DOHH2 (cell line): ENCODE results near the gene SCUBE1.

Experiments used
- H3F3A ChIP-seq: fragments of 200-600 bp; sonication (generic), shearing (Covaris generic); 2 replicates; pipeline ENCODE4 v1.6.0; 2016; ENCODE audit warnings: antibody characterized with exemption, mild to moderate bottlenecking; ENCODE audit not compliant: control insufficient read depth, insufficient read depth
- H3K27ac ChIP-seq: fragments of 200-600 bp; sonication (generic); 2 replicates; pipeline ENCODE4 v1.5.1; 2014; ENCODE audit warnings: low read depth, mild to moderate bottlenecking, low read length, moderate library complexity
- H3K27me3 ChIP-seq: fragments of 200-600 bp; sonication (generic); 2 replicates; pipeline ENCODE4 v1.6.1; 2014; ENCODE audit warnings: mild to moderate bottlenecking, low read length, mixed read lengths; ENCODE audit not compliant: control insufficient read depth
- H3K36me3 ChIP-seq: fragments of 200-600 bp; sonication (generic); 2 replicates; pipeline ENCODE4 v1.6.1; 2014; ENCODE audit warnings: mild to moderate bottlenecking, low read length, moderate library complexity, mixed read lengths; ENCODE audit not compliant: control insufficient read depth
- H3K4me1 ChIP-seq: fragments of 200-600 bp; sonication (generic); 2 replicates; pipeline ENCODE4 v1.6.1; 2014; ENCODE audit warnings: mild to moderate bottlenecking, low read length, mixed read lengths; ENCODE audit not compliant: control insufficient read depth
- H3K4me2 ChIP-seq: fragments of 200-600 bp; sonication (generic); 2 replicates; pipeline ENCODE4 v1.6.0; 2014; ENCODE audit warnings: mild to moderate bottlenecking, low read length, moderate library complexity
- H3K4me3 ChIP-seq: fragments of 200-600 bp; sonication (generic); 2 replicates; pipeline ENCODE4 v1.5.1; 2014; ENCODE audit warnings: mild to moderate bottlenecking, low read length, mixed read lengths
- H3K79me2 ChIP-seq: fragments of 200-600 bp; sonication (generic); 2 replicates; pipeline ENCODE4 v1.6.1; 2014; ENCODE audit warnings: mild to moderate bottlenecking, low read length, mixed read lengths; ENCODE audit not compliant: control insufficient read depth
- H3K9me2 ChIP-seq: fragments of 200-600 bp; sonication (generic); replicated peaks from 2 replicates; pipeline ENCODE4 v1.6.1; 2014; ENCODE audit warnings: mild to moderate bottlenecking, low read length, mixed read lengths; ENCODE audit not compliant: control insufficient read depth
- H3K9me3 ChIP-seq: fragments of 200-600 bp; sonication (generic); 2 replicates; pipeline ENCODE4 v1.6.1; 2014; ENCODE audit warnings: antibody characterized with exemption, low read length, mixed read lengths; ENCODE audit not compliant: control insufficient read depth, insufficient read depth
- H4K20me1 ChIP-seq: fragments of 200-600 bp; sonication (generic); 2 replicates; pipeline ENCODE4 v1.6.0; 2014; ENCODE audit warnings: low read depth, mild to moderate bottlenecking, antibody characterized with exemption, low read length, moderate library complexity; ENCODE audit not compliant: control insufficient read depth, insufficient read depth
- EZH2phosphoT487 ChIP-seq: fragments of 200-600 bp; sonication (generic); IDR thresholded peaks from 2 replicates; pipeline ENCODE4 v1.6.1; 2017; ENCODE audit warnings: borderline replicate concordance, mild to moderate bottlenecking, antibody characterized with exemption, low read length, moderate library complexity, mixed read lengths
- TF ChIP-seq, protein P1 (sequence below): fragments of 200-600 bp; sonication (generic); IDR thresholded peaks from one replicate; pipeline ENCODE4 v1.5.1; 2014; ENCODE audit warnings: antibody characterized with exemption, mild to moderate bottlenecking, low read depth, low read length; ENCODE audit not compliant: poor library complexity, severe bottlenecking

SCUBE1 gene

DNA sequence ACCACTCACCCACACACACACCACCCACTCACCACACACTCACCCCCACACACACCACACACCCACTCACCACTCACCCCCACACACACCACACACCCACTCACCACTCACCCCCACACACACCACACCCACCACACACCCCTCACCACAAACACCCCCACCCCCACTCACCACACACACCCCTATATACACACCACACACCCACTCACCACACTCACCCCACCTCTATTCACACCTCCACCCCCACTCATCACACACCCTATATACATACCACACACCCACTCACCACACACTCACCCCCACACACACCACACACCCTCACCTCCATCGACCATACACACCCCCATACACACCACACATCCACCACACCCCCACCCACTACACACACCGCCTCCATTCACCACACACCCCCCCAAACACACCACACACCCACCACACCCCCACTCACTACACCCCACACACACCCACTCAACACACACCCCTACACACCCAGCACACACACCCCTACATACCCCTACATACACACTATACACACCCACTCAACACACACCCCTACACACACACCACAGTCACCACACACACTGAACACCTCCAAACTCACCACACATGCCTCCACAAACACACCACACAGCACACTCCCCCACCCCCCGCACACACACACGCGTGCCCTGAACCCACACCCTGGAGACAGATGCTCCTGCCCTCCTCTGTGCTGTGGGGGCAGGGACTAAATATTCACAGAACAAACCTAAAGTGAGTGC is 137.2 kb downstream of the SCUBE1 start:
- H3K9me2 ChIP-seq = no peaks in the 10 kb centered on the region
- H3K4me2 ChIP-seq = no peak overlapping the region
- H3K4me1 ChIP-seq = no peaks in the 10 kb centered on the region
- no peaks in the 10 kb centered on the region for H3K79me2 ChIP-seq
- no peaks in the 10 kb centered on the region for H3K27me3 ChIP-seq
- TF ChIP-seq, protein P1, sequence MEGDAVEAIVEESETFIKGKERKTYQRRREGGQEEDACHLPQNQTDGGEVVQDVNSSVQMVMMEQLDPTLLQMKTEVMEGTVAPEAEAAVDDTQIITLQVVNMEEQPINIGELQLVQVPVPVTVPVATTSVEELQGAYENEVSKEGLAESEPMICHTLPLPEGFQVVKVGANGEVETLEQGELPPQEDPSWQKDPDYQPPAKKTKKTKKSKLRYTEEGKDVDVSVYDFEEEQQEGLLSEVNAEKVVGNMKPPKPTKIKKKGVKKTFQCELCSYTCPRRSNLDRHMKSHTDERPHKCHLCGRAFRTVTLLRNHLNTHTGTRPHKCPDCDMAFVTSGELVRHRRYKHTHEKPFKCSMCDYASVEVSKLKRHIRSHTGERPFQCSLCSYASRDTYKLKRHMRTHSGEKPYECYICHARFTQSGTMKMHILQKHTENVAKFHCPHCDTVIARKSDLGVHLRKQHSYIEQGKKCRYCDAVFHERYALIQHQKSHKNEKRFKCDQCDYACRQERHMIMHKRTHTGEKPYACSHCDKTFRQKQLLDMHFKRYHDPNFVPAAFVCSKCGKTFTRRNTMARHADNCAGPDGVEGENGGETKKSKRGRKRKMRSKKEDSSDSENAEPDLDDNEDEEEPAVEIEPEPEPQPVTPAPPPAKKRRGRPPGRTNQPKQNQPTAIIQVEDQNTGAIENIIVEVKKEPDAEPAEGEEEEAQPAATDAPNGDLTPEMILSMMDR = no peak
- TF ChIP-seq EZH2phosphoT487 = no peak
- H3K9me3 ChIP-seq = no peaks in the 10 kb centered on the region
- H3K27ac ChIP-seq = no peak overlapping the region
- H4K20me1 ChIP-seq = no peaks in the 10 kb centered on the region
- no peak overlapping the region for H3K4me3 ChIP-seq
- H3F3A ChIP-seq = no peaks in the 10 kb centered on the region
- no peaks in the 10 kb centered on the region for H3K36me3 ChIP-seq

DNA sequence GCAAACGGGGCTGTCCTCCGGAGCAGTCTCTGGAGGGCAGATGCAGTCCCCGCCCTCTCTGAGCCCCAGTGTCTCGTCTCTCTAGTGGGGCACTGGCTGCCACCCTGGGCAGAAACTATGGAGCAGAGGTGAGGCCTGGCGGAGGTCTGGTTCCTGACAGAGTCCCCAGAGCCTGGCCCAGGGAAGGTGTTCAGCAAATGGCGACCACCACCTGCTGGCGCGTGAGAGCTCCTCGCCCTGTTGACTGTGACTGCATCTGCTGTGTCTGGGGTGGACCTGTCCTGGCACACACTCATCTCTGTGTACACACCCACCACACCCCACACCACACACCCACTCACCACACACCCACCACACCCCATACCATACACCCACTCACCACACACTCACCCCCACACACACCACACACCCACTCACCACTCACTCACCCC is 137.9 kb downstream of the SCUBE1 start:
- TF ChIP-seq, protein P1 = no peak
- TF ChIP-seq EZH2phosphoT487 = no peak
- Histone ChIP-seq H3K36me3 (no peaks in the 10 kb centered on the region), H3K9me2 (no peaks in the 10 kb centered on the region), H4K20me1 (no peaks in the 10 kb centered on the region), H3F3A (no peaks in the 10 kb centered on the region), H3K9me3 (no peaks in the 10 kb centered on the region), H3K4me2 (no peak overlapping the region), H3K27ac (no peak overlapping the region), H3K79me2 (no peaks in the 10 kb centered on the region), H3K4me1 (no peaks in the 10 kb centered on the region), H3K4me3 (no peak overlapping the region), H3K27me3 (no peaks in the 10 kb centered on the region)

DNA sequence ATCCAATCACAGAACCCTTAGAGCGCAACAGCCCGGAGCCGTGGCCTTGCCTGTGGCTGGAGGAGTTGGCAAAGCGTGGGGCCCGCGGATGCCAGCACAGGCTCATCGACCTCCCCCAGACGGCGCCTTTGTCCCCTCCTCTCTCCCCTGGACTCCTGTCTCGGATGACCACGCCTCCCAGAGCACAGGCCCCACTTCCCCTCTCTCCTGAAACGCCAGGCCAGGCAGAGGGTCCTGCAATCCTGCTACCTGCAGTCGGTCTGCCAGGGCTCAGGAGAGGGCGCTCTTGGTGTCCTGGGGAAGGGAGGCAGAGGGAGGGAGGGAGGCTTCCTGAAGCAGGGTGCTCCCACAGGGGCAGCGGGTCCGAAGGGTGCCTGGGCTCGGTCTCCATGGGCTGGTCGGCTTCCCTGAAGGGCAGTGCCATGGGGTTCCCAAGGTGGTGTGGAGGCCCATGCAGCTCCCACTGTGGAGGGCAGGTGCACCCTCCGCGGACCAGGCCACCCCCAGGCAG is 139.6 kb downstream of the SCUBE1 start:
- no peaks in the 10 kb centered on the region for H3K9me3 ChIP-seq
- no peaks in the 10 kb centered on the region for H3K79me2 ChIP-seq
- no peaks in the 10 kb centered on the region for H3F3A ChIP-seq
- no peak overlapping the region for H3K4me3 ChIP-seq
- H3K4me2 ChIP-seq = no peak overlapping the region
- H3K4me1 ChIP-seq = no peaks in the 10 kb centered on the region
- no peaks in the 10 kb centered on the region for H3K27me3 ChIP-seq
- TF ChIP-seq, protein P1 = no peak
- no peak for TF ChIP-seq EZH2phosphoT487
- H3K36me3 ChIP-seq = no peaks in the 10 kb centered on the region
- H3K9me2 ChIP-seq = no peaks in the 10 kb centered on the region
- H3K27ac ChIP-seq = no peak overlapping the region
- H4K20me1 ChIP-seq = no peaks in the 10 kb centered on the region
